Panc1 (cell line): ENCODE data around the gene MORC3. TPM values are rescaled to one million over a fixed set of nuclear protein-coding genes. Genes with fewer than 3 reads are reported as not detected.

Source experiments
- ATAC-seq: fragments of 200-7000 bp; cut with Tn5 transposase; 2 replicates; pipeline ENCODE4 v1.9.1; 2020; ENCODE audit warnings: mild to moderate bottlenecking, moderate library complexity
- BruUV-seq: library from RNA; stranded (reverse); fragments of 400-500 nt; replicated peaks from 2 replicates; lab custom pipeline; 2021; lab: Mats Ljungman, UMichigan
- CTCF ChIA-PET: fragments of 300-600 bp; sonication (Branson Sonifier 250); formaldehyde crosslinking; loops from one replicate; lab custom pipeline; 2022; ENCODE audit warnings: antibody characterized with exemption; lab: Charles Lee
- POLR2A ChIA-PET: fragments of 300-600 bp; sonication (Branson Sonifier 250); formaldehyde crosslinking; loops from one replicate; lab custom pipeline; 2022; ENCODE audit warnings: antibody characterized with exemption; lab: Charles Lee
- DNase-seq: peaks from one replicate; pipeline ENCODE4 v3.0.0-alpha.2; 2010; ENCODE audit warnings: low read depth, low spot score
- H3K27ac ChIP-seq: 2 replicates; pipeline ENCODE4 v1.5.1; 2011; ENCODE audit warnings: mild to moderate bottlenecking, low read length, inconsistent platforms
- H3K27me3 ChIP-seq: fragments of 200-500 bp; sonication (Bioruptor generic); 2 replicates; pipeline ENCODE4 v1.6.0; 2014; ENCODE audit warnings: low read length, inconsistent platforms; ENCODE audit not compliant: control insufficient read depth, insufficient read depth
- H3K36me3 ChIP-seq: fragments of 200-500 bp; sonication (Bioruptor generic); 2 replicates; pipeline ENCODE4 v1.5.1; 2014; ENCODE audit warnings: inconsistent platforms, mild to moderate bottlenecking, low read length, moderate library complexity; ENCODE audit not compliant: control insufficient read depth, insufficient read depth
- H3K4me1 ChIP-seq: 2 replicates; pipeline ENCODE4 v1.5.1; 2011; ENCODE audit warnings: inconsistent platforms, mild to moderate bottlenecking, low read length, moderate library complexity; ENCODE audit not compliant: control insufficient read depth, insufficient read depth
- H3K4me3 ChIP-seq, 2 experiments: 2 replicates each; pipeline ENCODE4 v1.5.1; 2011 to 2012; ENCODE audit warnings: low read depth in 2 of 2, low read length in 2 of 2, mild to moderate bottlenecking in 2 of 2, inconsistent platforms in 1 of 2, moderate library complexity in 1 of 2
- H3K9me3 ChIP-seq: fragments of 200-500 bp; sonication (Bioruptor generic); 2 replicates; pipeline ENCODE4 v1.5.1; 2014; ENCODE audit warnings: low read depth, mild to moderate bottlenecking, inconsistent platforms, low read length, moderate library complexity; ENCODE audit not compliant: control insufficient read depth, insufficient read depth
- POLR2AphosphoS5 ChIP-seq: IDR thresholded peaks from 2 replicates; pipeline ENCODE4 v1.6.1; 2012; ENCODE audit warnings: mild to moderate bottlenecking, low read depth, low read length, moderate library complexity
- SIN3A ChIP-seq: IDR thresholded peaks from 2 replicates; pipeline ENCODE4 v1.6.1; 2012; ENCODE audit warnings: low read depth, mild to moderate bottlenecking, low read length, moderate library complexity, borderline replicate concordance; ENCODE audit not compliant: insufficient read depth
- TCF7L2 ChIP-seq: IDR thresholded peaks from 2 replicates; pipeline ENCODE4 v1.6.1; 2011; ENCODE audit warnings: mild to moderate bottlenecking, low read depth, low read length, inconsistent platforms
- in situ Hi-C: cut with HindIII; loops from 2 replicates; pipeline ENCODE4 v1.10.0; 2016; ENCODE audit warnings: low sequenced_read_pairs, low pct_unique_long_range_greater_than_20kb
- intact Hi-C: fragments of 100-400 bp; cut with micrococcal nuclease; formaldehyde crosslinking; loops from one replicate; pipeline ENCODE4 v1.10.0; 2022; ENCODE audit not compliant: unreplicated experiment
- total RNA-seq: library from RNA; stranded (reverse); gene quantifications from one replicate; pipeline ENCODE4 v1.2.1, GENCODE V29; 2021; ENCODE audit not compliant: unreplicated experiment
- TF ChIP-seq, protein P1 (sequence below): fragments of 450-650 bp; IDR thresholded peaks from 2 replicates; pipeline ENCODE4 v1.5.1; 2017; ENCODE audit warnings: mild to moderate bottlenecking
- TF ChIP-seq, protein P2 (sequence below), 2 experiments: IDR thresholded peaks; 2 replicates each; pipeline ENCODE4 v1.6.1; 2011 to 2012; ENCODE audit warnings: low read depth in 2 of 2, control low read depth in 1 of 2, low read length in 1 of 2, mild to moderate bottlenecking in 1 of 2, moderate library complexity in 1 of 2; ENCODE audit not compliant: insufficient read depth in 1 of 2

MORC3 gene
- total RNA-seq, 1 experiment from 2014 or later = 16.8 TPM

DNA sequence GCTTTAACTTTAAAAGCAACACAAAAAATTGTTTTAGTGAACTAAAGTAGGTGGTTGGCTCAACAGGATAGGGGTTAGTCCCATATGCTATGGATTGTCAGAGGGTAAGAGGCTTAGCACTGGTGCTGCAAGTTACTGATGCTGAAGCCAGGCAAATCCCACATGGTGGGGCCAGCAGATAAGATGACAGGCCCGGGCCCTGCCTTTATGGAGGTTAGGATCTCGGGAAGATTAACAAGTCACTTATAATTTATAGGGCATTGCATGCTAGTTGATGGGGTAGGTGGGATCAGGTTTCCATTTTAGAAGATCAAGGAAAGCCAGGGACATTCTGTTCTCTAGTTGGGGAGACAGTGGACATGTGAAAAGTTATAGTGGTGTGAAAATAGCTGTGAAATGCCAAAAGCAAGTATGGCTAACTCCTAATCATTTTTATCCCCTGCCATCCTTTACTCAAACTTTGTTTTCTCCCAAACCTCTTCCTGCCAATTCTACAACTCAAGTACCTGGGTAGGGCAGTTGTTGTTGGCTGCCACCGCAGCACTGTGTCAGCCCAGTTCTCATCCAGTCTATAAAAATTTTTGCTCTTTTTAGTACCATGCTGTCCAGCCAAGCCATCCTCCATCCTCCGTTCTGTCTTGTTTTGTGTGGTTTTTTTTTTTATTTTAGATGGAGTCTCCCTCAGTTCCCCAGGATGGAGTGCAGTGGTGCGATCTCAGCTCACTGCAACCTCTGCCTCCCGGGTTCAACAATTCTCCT lies 75.5 kb downstream of the MORC3 start:
- Histone ChIP-seq H3K27me3 (no peaks in the 10 kb centered on the region), H3K36me3 (no peaks in the 10 kb centered on the region), H3K4me1 (no peaks in the 10 kb centered on the region), H3K4me3 (no peak overlapping the region), H3K9me3 (no peaks in the 10 kb centered on the region), H3K27ac (no peak overlapping the region)
- intact Hi-C loops = no loop called here
- no peak for DNase-seq
- TF ChIP-seq POLR2AphosphoS5 (no peak), TCF7L2 (no peak), SIN3A (no peak)
- TF ChIP-seq, protein P1, sequence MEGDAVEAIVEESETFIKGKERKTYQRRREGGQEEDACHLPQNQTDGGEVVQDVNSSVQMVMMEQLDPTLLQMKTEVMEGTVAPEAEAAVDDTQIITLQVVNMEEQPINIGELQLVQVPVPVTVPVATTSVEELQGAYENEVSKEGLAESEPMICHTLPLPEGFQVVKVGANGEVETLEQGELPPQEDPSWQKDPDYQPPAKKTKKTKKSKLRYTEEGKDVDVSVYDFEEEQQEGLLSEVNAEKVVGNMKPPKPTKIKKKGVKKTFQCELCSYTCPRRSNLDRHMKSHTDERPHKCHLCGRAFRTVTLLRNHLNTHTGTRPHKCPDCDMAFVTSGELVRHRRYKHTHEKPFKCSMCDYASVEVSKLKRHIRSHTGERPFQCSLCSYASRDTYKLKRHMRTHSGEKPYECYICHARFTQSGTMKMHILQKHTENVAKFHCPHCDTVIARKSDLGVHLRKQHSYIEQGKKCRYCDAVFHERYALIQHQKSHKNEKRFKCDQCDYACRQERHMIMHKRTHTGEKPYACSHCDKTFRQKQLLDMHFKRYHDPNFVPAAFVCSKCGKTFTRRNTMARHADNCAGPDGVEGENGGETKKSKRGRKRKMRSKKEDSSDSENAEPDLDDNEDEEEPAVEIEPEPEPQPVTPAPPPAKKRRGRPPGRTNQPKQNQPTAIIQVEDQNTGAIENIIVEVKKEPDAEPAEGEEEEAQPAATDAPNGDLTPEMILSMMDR = no peak
- TF ChIP-seq, protein P2, sequence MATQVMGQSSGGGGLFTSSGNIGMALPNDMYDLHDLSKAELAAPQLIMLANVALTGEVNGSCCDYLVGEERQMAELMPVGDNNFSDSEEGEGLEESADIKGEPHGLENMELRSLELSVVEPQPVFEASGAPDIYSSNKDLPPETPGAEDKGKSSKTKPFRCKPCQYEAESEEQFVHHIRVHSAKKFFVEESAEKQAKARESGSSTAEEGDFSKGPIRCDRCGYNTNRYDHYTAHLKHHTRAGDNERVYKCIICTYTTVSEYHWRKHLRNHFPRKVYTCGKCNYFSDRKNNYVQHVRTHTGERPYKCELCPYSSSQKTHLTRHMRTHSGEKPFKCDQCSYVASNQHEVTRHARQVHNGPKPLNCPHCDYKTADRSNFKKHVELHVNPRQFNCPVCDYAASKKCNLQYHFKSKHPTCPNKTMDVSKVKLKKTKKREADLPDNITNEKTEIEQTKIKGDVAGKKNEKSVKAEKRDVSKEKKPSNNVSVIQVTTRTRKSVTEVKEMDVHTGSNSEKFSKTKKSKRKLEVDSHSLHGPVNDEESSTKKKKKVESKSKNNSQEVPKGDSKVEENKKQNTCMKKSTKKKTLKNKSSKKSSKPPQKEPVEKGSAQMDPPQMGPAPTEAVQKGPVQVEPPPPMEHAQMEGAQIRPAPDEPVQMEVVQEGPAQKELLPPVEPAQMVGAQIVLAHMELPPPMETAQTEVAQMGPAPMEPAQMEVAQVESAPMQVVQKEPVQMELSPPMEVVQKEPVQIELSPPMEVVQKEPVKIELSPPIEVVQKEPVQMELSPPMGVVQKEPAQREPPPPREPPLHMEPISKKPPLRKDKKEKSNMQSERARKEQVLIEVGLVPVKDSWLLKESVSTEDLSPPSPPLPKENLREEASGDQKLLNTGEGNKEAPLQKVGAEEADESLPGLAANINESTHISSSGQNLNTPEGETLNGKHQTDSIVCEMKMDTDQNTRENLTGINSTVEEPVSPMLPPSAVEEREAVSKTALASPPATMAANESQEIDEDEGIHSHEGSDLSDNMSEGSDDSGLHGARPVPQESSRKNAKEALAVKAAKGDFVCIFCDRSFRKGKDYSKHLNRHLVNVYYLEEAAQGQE (IDR thresholded peaks at IDR 0.05; ENCODE audit: insufficient read depth in 1 of 2, low read depth in 2 of 2, low read length in 1 of 2) = no peak
- no peak for ATAC-seq
- in situ Hi-C loops = no loop called here
- ChIA-PET POLR2A (interaction anchor here (0.6 kb wide), 1 partner anchor 568 kb away, joined by 4 read pairs; no protein-coding TSS in a partner anchor), CTCF (no interaction called here)
- BruUV-seq = no TSS peak

DNA sequence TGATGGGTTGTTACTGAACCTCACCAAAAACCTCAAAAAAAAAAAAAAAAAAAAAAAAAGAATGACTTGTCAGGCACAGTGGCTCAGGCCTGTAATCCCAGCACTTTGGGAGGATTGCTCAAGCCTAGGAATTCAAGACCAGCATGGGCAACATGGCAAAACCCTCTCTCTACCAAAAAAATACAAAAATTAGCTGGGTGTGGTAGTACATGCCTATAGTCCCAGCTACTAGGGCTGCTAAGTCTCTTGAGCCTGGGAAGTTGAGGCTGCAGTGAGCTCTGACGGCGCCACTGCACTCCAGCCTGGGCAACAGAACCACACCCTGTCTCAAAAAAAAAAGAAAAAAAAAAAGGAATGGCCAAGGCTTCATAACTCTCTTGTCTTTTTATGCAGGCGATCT lies 76.3 kb downstream of the MORC3 start:
- no TSS peak for BruUV-seq
- ATAC-seq (no peak), DNase-seq (no peak)
- H3K27ac ChIP-seq = no peak overlapping the region
- CTCF ChIA-PET = no interaction called here
- H3K27me3 ChIP-seq = no peaks in the 10 kb centered on the region
- intact Hi-C loops = no loop called here
- POLR2A ChIA-PET = interaction anchor here (0.6 kb wide), 1 partner anchor 567 kb away, joined by 4 read pairs; no protein-coding TSS in a partner anchor
- H3K4me3 ChIP-seq = no peak overlapping the region
- H3K9me3 ChIP-seq = no peaks in the 10 kb centered on the region
- H3K4me1 ChIP-seq = no peaks in the 10 kb centered on the region
- no peaks in the 10 kb centered on the region for H3K36me3 ChIP-seq
- in situ Hi-C loops = no loop called here
- TF ChIP-seq TCF7L2 (no peak), POLR2AphosphoS5 (no peak)
- TF ChIP-seq, protein P1 = no peak
- TF ChIP-seq, protein P2 (IDR thresholded peaks at IDR 0.05; ENCODE audit: insufficient read depth in 1 of 2, low read depth in 2 of 2, low read length in 1 of 2) = no peak
